Erythroblast (primary cell): ENCODE results near the gene PDF.

Source experiments
- GATA1 ChIP-seq: IDR thresholded peaks from 2 replicates; pipeline ENCODE4 v1.6.1; 2011; ENCODE audit warnings: low read depth, mild to moderate bottlenecking, control low read depth, low read length, moderate library complexity
- POLR2A ChIP-seq: IDR thresholded peaks from 2 replicates; pipeline ENCODE4 v1.6.1; 2011; ENCODE audit warnings: mild to moderate bottlenecking, low read length

- no peak for TF ChIP-seq POLR2A
- no peak for TF ChIP-seq GATA1
Measured at GRCh38 chr16:69365901-69366300, 35.5 kb upstream of the PDF start.
